GM19395 (cell line): ENCODE data around the gene FARP2.

Experiments
- ATAC-seq: cut with Tn5 transposase; IDR thresholded peaks from one replicate; pipeline ENCODE4 v1.9.1; 2021; ENCODE audit warnings: mild to moderate bottlenecking, moderate library complexity; ENCODE audit not compliant: unreplicated experiment

FARP2 gene

GRCh38 chr2:241321886-241322285 lies 34.2 kb upstream of the FARP2 start:
- no peak for ATAC-seq

DNA sequence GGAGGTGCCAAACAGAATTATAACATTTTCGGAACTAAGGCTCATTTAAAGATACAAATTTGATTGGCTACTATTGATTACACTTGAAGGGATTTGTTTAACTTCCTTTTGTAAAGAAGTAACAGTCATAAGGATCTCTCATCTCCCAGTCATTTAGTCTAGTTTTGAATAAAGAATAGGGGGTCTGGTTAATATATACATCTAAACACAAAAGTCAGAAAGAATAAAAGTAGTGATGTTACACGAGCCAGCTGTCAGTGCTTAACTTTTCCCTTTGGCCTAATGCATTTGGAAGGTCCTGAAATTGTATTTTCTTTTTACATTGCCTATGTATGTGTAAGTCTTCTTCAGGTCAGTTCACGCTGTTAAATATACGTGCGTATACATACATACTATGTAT lies 32.3 kb upstream of the FARP2 start:
- peak; percentile 49 for ATAC-seq

DNA sequence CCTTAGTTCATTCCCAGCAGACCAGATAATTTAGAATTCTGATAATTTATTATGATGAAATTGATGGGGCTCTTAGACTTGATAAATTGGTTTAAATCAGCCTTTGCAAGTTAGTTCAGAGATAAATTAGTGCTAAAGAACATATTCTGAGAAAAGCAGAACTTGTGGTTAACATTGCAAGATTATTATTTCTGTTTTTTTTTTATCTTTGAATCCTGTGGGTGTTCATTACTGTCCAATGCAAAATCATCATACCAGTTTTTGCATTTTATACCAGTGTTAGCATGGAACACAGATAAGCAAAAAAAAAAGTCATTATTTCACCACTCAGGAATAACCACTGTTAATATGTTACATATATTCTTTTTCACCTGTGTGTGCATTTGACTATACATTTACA lies 31.3 kb upstream of the FARP2 start:
- no peak for ATAC-seq

DNA sequence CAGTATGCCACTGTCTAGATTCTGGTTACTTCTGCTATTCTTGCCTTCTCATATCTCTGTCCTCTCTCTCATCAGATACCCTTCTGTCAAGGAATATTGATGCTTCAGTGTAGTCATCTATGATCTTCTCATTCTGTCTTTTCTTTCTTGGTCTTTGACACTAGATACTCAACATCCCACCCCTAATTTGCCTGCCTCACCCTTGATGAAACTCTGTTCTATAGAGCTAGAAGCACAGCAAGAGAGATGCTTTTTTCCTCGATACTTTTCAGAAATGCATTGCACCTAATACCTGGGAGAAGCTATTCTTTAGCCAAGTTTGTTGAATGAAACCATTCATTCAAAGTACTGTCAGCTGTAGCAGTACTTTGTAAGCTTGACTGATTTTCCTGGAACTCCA lies 30.8 kb upstream of the FARP2 start:
- ATAC-seq: no peak

GRCh38 chr2:241329669-241330615 lies 26.1 kb upstream of the FARP2 start:
- no peak for ATAC-seq

- ATAC-seq: no peak
These were observed 25.5 kb upstream of the FARP2 start for GRCh38 chr2:241330616-241330981.

DNA sequence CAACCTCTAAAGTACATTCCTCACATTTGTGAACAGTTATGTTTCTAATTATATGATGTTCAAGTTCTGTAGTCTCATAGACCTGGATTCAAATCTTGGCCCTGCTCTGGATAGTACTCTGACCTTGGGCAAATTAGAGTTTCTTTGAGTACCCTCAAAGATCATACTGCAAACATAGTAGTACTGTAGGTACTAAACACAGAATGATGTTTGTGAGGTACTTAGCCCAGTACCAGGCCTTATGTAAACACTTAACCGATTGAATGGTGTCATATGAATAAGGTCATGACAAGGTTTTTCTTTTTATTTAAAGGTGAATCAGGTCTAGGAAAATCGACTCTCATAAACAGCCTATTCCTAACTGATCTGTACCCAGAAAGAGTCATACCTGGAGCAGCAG lies 21.3 kb upstream of the FARP2 start:
- no peak for ATAC-seq

DNA sequence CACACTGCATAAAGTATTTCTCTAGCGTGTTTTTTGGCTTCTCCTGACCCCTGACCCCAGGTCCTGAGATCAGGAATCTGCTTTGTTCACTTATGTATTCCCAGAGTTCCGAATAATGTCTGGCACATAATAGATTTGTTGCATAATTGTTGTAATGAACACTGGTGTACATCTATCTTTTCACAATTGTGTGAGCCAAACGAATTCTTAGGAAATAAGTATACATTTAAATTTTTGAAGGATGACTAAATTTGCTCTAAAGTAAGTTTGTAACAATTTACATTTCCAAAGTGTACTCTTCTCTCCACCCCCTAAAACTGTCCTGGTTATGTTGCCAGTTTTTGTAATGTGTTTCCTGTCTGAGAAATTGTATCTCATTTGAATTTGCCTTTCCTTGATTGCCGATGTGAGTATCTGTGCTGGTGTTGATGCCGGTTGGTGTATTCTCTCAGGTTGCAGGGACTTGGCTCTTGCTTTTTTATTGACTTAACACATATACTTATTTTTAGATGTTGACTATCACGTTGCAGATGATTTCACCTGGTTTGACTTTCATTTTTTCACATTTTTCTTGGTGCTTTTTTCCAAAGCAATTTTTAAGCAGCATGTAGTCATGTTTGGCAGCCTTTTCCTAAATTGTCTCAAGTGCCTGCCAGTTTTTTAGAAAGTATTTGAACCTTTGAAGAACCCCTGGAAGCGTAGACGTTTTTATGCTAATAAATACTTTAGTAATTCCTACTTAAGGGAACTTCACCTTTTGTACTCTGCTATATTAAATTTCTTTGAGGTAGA lies 16.1 kb upstream of the FARP2 start:
- ATAC-seq: no peak

DNA sequence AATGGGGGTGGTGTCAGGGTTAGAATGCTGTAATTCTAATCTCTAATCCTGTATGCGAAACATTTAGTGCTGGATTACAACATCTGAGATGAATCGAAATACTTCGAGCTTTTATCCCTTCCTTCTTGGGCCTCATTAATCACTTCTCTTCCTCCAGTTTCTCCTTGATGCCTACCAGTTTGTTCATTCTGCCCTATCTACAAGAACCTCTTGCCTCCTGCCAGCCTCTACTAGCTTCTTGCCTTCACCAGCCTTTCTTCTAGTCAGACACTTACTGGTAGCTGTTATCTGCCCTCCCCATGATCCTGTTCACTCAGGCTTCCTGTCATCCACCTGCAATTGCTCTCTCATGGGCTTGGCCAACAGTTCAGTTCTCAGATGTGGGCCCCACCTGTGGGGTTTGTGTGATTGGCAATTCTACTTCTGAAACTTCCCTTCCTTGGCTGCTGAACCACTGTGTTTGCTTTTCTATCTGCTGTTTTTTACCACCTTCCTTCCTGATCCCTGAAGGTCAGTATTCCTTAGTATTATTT lies 15.4 kb upstream of the FARP2 start:
- ATAC-seq: no peak

DNA sequence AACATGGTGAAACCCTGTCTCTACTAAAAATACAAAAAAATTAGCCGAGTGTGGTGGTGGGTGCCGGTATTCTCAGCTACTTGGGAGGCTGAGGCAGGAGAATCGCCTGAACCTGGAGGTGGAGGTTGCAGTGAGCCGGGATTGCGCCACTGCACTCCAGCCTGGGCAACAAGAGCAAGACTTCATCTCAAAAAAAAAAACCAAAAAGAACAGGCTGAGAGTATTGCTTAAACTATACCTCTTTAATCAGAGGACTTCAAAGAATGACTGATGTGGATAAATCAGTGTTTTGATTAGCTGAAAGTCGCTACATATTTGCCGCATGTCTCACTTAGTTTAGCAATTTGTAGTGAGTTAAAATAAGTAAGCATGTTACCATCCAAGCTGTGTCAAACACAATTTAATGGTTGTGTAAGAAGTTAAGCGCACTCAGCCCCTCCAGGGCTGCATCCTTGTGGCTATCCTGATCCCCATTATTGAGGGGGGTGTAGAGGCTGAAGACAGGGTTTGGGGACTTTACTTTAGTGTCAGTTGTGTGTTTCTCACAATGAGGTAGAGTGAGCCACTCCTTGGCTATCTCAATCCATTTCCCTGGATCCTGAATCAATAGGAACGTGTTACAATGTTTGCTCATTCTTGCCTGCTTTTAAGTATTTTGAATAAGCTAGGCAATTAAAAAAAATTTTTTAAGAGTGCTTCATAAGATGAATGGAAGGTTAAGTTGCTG lies 11.0 kb upstream of the FARP2 start:
- no peak for ATAC-seq

GRCh38 chr2:241349941-241350340 lies 6.1 kb upstream of the FARP2 start:
- no peak for ATAC-seq

- ATAC-seq: no peak
These were observed 5.6 kb upstream of the FARP2 start for GRCh38 chr2:241350530-241350877.

DNA sequence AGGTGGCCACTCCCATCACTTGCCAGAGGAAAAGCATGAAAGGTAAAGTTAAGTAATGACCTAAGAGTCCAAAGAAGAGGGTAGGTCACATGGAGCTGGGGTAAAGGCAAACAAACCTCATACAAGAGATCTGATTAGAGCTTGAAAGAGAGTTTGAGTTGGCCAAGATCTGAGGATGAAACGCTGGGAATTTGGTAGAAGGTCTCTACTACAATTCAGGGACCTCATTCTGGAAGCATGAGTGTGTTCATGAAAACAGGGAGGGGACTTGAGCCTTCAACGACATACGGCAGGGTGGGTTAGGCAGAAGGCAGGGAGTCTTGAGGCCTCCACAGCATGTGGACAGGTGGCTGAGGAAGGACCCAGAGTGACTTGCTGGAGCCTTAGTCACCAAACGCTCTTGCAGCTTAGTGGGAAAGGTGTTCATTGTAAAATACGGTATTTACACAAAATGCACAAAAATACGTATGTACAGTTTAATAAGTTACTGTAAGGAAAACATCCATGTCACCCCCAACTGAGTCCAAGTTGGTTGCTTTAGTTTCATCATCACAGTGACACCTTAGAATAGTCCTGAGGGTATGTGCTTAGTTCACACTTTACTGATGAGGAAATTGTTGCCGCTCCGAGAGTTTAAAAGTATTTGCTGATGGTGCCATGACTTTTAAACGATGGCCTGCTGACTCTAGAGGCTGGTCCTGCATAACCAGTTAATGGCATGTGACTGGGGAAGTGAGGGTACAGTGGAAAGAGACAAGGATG lies 5.0 kb upstream of the FARP2 start:
- ATAC-seq: no peak

GRCh38 chr2:241351640-241352031 lies 4.4 kb upstream of the FARP2 start:
- no peak for ATAC-seq

GRCh38 chr2:241352227-241352626 lies 3.9 kb upstream of the FARP2 start:
- ATAC-seq: no peak

DNA sequence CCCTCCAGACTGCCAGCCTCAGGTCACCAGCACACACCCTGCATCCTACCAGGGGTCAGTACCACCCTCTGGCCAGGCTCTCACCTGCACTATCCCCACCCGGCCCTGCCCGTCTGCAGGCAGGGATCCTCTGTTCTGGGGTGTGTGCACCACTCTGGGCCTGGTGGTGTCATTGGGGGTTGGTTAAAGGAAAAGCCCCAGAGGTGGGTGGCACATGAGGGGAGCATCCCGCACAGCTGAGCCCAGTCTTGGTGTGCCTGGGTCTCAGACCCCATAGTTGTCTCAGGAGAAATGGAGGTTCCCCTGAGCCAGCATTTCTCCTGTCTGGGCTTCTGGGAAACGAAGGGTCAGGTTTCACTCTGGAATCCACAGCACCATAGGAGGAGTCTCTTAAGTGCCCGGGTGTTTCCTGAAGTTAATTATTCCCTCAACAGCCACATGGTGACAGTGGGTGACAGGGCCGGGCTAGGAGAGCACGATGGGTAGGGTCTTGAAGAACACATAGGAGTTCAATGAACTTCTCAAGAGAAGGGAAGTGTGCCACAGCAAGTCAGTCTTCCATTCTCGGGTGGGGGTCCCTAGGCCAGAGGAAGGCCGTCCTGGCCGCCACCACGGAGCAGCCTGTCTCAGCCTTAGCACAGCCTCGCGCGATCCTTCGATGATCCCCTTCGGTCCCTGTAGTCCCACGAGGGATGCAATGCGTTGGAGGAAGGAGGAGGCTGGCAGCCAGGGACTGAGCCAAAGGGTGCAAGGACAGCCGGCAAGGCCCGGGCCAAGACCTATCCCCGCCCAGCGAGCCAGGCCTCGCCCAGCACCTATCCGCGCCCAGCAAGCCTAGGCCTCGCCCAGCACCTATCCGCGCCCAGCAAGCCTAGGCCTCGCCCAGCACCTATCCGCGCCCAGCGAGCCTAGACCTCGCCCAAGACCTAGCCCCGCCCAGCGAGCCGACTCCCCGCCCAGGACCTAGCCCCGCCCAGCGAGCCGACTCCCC lies 1.1 kb upstream of the FARP2 start:
- ATAC-seq: peak; percentile 23

GRCh38 chr2:241356871-241357260 lies 781 bp downstream of the FARP2 start:
- ATAC-seq: no peak

- ATAC-seq: no peak
These were observed 1.4 kb downstream of the FARP2 start for GRCh38 chr2:241357531-241357930.

DNA sequence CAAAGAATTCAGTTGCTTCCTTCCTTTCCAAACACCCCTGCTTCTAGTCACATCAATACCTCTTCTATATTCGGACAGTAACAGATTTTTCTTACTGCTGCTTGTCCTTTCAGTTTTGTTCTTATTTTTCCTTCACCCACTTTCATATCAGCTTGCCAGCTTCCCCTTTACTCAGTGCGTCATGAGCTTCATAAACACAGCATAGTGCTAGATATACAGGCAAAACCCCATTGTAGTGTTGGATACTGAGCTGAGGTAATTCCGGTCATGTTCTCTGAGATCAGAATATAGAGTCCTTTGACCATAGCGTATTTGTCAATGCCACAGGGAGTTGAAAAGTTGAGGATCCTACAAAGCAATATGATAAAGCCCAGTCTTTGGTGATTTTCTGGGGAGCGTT lies 2.4 kb downstream of the FARP2 start:
- ATAC-seq: peak; percentile 46
